HG03342 (cell line): ENCODE data around the gene OR5AR1.
"Not testable (repeated sequence)": the region's sequence is repeated elsewhere in the genome, so short reads cannot be mapped to it uniquely, and the experiment has no call there.

Source experiments
- ATAC-seq: cut with Tn5 transposase; IDR thresholded peaks from one replicate; pipeline ENCODE4 v1.9.1; 2021; ENCODE audit warnings: mild to moderate bottlenecking, moderate library complexity; ENCODE audit not compliant: unreplicated experiment

The OR5AR1 gene

GRCh38 chr11:56663386-56663785 lies at the start of gene OR5AR1:
Gene OR5AR1, plus strand, starts transcription at chr11:56663686. Its CDS starts 0 bp downstream, at chr11:56663686.
- ATAC-seq: no peak

GRCh38 chr11:56624661-56625110 lies 38.8 kb upstream of the OR5AR1 start:
- ATAC-seq: peak; percentile 65

GRCh38 chr11:56625946-56626345 lies 37.5 kb upstream of the OR5AR1 start:
- no peak for ATAC-seq

- ATAC-seq: no peak
Observed at GRCh38 chr11:56632329-56632728, 31.2 kb upstream of the OR5AR1 start.

GRCh38 chr11:56636861-56637260 lies 26.6 kb upstream of the OR5AR1 start:
- ATAC-seq: no peak

GRCh38 chr11:56637500-56637899 lies 26.0 kb upstream of the OR5AR1 start:
- no peak for ATAC-seq

- no peak for ATAC-seq
Observed at GRCh38 chr11:56642339-56642738, 21.1 kb upstream of the OR5AR1 start, which contains the start of gene OR5AP2. Gene OR5AP2, minus strand, starts transcription at chr11:56642439. Its CDS starts 0 bp downstream, at chr11:56642439.

GRCh38 chr11:56659755-56660154 lies 3.7 kb upstream of the OR5AR1 start:
- ATAC-seq: no peak

GRCh38 chr11:56670984-56671383 lies 7.5 kb downstream of the OR5AR1 start:
- ATAC-seq: no peak

GRCh38 chr11:56688554-56689100 lies 25.1 kb downstream of the OR5AR1 start:
- ATAC-seq: no peak

- ATAC-seq: not testable (repeated sequence)
Observed at GRCh38 chr11:56691179-56691578, 27.7 kb downstream of the OR5AR1 start.

GRCh38 chr11:56693428-56693827 lies 29.9 kb downstream of the OR5AR1 start:
- no peak for ATAC-seq

GRCh38 chr11:56698795-56699194 lies 35.3 kb downstream of the OR5AR1 start, which contains the start of gene OR9G1:
Gene OR9G1, plus strand, starts transcription at chr11:56699095. Its CDS starts 1,293 bp downstream, at chr11:56700388.
- ATAC-seq: no peak

- ATAC-seq: no peak
Observed at GRCh38 chr11:56700242-56700913, 36.9 kb downstream of the OR5AR1 start.

- no peak for ATAC-seq
Observed at GRCh38 chr11:56700914-56701485, 37.5 kb downstream of the OR5AR1 start.

- no peak for ATAC-seq
Observed at GRCh38 chr11:56705784-56706396, 42.4 kb downstream of the OR5AR1 start.

GRCh38 chr11:56706486-56706885 lies 43.0 kb downstream of the OR5AR1 start:
- ATAC-seq: no peak

GRCh38 chr11:56714206-56714605 lies 50.7 kb downstream of the OR5AR1 start:
- no peak for ATAC-seq
